Transverse colon (tissue), 3 donors: ENCODE results near the gene NAP1L4.

ENCODE experiments used
- EP300 ChIP-seq: sonication (generic); formaldehyde crosslinking; IDR thresholded peaks from one replicate; pipeline ENCODE4 v1.6.1; 2017; ENCODE audit warnings: antibody characterized with exemption, low read depth
- TF ChIP-seq, protein P1 (sequence below), 5 experiments: fragments of 200-600 bp in 3 of 5; fragments of 450-650 bp in 2 of 5; sonication (generic) in 3 of 5; IDR thresholded peaks; 1 replicate in 2 of 5; 2 replicates in 3 of 5; pipeline ENCODE4 v1.5.1; 2016 to 2017; ENCODE audit warnings: antibody characterized with exemption in 5 of 5, inconsistent platforms in 3 of 5, mild to moderate bottlenecking in 2 of 5, moderate library complexity in 1 of 5

DNA sequence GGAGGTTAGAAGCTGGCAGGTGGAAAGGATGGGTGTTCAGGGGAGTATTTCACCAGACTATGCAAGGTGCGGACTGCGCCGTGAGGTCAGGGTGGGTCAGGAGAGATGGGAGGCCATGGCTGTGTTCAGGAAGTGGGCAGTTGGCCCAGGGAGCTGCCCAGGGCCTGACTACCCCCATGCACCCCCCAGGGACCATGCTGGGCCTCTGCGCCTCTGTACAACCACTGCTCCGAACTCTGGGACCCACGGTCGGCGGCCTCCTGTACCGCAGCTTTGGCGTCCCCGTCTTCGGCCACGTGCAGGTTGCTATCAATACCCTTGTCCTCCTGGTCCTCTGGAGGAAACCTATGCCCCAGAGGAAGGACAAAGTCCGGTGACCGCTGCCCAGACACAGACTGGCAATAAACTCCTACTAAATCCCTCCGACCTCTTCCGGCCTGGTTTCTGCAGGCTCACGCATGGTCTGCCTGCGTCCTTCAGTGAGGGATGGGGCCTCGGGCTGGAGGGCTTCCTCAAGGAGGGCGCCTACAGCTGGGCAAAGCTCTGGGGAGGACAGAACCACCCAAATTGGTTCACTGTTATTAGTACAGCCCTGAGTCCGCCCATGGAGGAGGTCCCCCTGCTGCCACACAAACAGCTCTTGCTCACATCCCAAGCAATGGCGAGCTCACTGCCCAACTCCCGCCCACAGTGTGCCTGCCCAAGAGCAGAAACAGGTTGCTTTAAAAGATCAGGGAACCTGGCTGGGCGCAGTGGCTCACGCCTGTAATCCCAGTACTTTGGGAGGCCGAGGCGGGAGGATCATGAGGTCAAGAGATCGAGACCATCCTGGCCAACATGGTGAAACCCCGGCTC is 67.1 kb downstream of the NAP1L4 start:
- TF ChIP-seq, protein P1, sequence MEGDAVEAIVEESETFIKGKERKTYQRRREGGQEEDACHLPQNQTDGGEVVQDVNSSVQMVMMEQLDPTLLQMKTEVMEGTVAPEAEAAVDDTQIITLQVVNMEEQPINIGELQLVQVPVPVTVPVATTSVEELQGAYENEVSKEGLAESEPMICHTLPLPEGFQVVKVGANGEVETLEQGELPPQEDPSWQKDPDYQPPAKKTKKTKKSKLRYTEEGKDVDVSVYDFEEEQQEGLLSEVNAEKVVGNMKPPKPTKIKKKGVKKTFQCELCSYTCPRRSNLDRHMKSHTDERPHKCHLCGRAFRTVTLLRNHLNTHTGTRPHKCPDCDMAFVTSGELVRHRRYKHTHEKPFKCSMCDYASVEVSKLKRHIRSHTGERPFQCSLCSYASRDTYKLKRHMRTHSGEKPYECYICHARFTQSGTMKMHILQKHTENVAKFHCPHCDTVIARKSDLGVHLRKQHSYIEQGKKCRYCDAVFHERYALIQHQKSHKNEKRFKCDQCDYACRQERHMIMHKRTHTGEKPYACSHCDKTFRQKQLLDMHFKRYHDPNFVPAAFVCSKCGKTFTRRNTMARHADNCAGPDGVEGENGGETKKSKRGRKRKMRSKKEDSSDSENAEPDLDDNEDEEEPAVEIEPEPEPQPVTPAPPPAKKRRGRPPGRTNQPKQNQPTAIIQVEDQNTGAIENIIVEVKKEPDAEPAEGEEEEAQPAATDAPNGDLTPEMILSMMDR (IDR thresholded peaks at IDR 0.05) = no peak
- TF ChIP-seq EP300 = no peak
